H1 (cell line): ENCODE data around the gene BIK. TPM values are rescaled to one million over a fixed set of nuclear protein-coding genes. Genes with fewer than 3 reads are reported as not detected.

Source experiments
- BCL11A ChIP-seq, 2 experiments: IDR thresholded peaks; one replicate each; pipeline ENCODE4 v1.6.1; 2011; ENCODE audit warnings: low read depth in 2 of 2, low read length in 2 of 2, mild to moderate bottlenecking in 2 of 2
- CEBPB ChIP-seq: IDR thresholded peaks from 2 replicates; pipeline ENCODE4 v1.6.1; 2012; ENCODE audit warnings: low read depth, low read length
- CTCF ChIP-seq, 3 experiments: IDR thresholded peaks; 1 replicate in 2 of 3; 2 replicates in 1 of 3; pipeline versions ENCODE4 v1.5.1 to v1.6.1; 2011; ENCODE audit warnings: low read length in 3 of 3, mild to moderate bottlenecking in 3 of 3, inconsistent platforms in 2 of 3, low read depth in 1 of 3, moderate library complexity in 1 of 3; ENCODE audit not compliant: insufficient read depth in 1 of 3; ENCODE audit errors: control extremely low read depth in 1 of 3
- KDM4A ChIP-seq: IDR thresholded peaks from one replicate; pipeline ENCODE4 v1.7.1; 2012; ENCODE audit warnings: low read depth, mild to moderate bottlenecking, moderate library complexity, low read length, inconsistent platforms; ENCODE audit not compliant: severe bottlenecking
- NANOG ChIP-seq: IDR thresholded peaks from 2 replicates; pipeline ENCODE4 v1.6.1; 2011; ENCODE audit warnings: low read length, low read depth, mild to moderate bottlenecking, inconsistent platforms; ENCODE audit not compliant: insufficient read depth, poor library complexity, severe bottlenecking
- PHF8 ChIP-seq: fragments of 200-600 bp; sonication (generic); conservative IDR thresholded peaks from 2 replicates; pipeline ENCODE4 v1.7.1; 2012; ENCODE audit warnings: low read depth, mild to moderate bottlenecking, inconsistent platforms, low read length, moderate library complexity
- POLR2A ChIP-seq, 2 experiments: IDR thresholded peaks; 1 replicate in 1 of 2; 2 replicates in 1 of 2; pipeline ENCODE4 v1.6.1; 2011; ENCODE audit warnings: low read depth in 2 of 2, low read length in 2 of 2, mild to moderate bottlenecking in 2 of 2; ENCODE audit errors: control extremely low read depth in 1 of 2
- SP1 ChIP-seq: IDR thresholded peaks from 2 replicates; pipeline ENCODE4 v1.6.1; 2011; ENCODE audit warnings: low read depth, low read length
- TBP ChIP-seq: IDR thresholded peaks from 2 replicates; pipeline ENCODE4 v1.6.1; 2011; ENCODE audit warnings: low read depth, low read length, improper control_type of control experiment
- polyA plus RNA-seq, 7 experiments: library from polyadenylated mRNA; depleted of rRNA in 3 of 7; stranded (reverse) in 5 of 7; unstranded in 2 of 7; fragments of >200 nt in 5 of 7; fragments of 200-250 nt in 2 of 7; gene quantifications; 1 replicate in 5 of 7; 2 replicates in 1 of 7; 4 replicates in 1 of 7; pipeline versions ENCODE4 v1.2.1 to v1.2.3, GENCODE V29; 2011 to 2013; ENCODE audit warnings: missing spikeins in 2 of 7, mixed read lengths in 2 of 7
- total RNA-seq: library from RNA; stranded (reverse); fragmentation: NEBNext Ultra II Directional; extraction: Animal tissue kit (Norgen Biotek cat#: 25700); gene quantifications from 2 replicates; pipeline ENCODE4 v1.2.1, GENCODE V29; 2021

The BIK gene
- total and polyA plus RNA-seq, 2 of the 8 experiments (the other 6 are each of a cell fraction or from before 2014, with no cell fraction given), result 3.3 to 5.5 TPM

GRCh38 chr22:43118024-43118849 lies 7.7 kb downstream of the BIK start (continued):
- TF ChIP-seq CTCF (IDR thresholded peaks at IDR 0.05; ENCODE audit: control extremely low read depth in 1 of 3, insufficient read depth in 1 of 3, low read depth in 1 of 3, low read length in 3 of 3) (no peak), TBP (no peak), CEBPB (no peak), BCL11A (IDR thresholded peaks at IDR 0.05; ENCODE audit: low read depth in 2 of 2, low read length in 2 of 2) (no peak), PHF8 (no peak), NANOG (no peak), POLR2A (IDR thresholded peaks at IDR 0.05; ENCODE audit: control extremely low read depth in 1 of 2, low read depth in 2 of 2, low read length in 2 of 2) (no peak), SP1 (no peak), KDM4A (no peak)
